Mesothelial cell of epicardium (in vitro differentiated cells): ENCODE measurements around the gene SHFL. TPM values are rescaled to one million over a fixed set of nuclear protein-coding genes. Genes with fewer than 3 reads are reported as not detected.

ENCODE experiments used
- DNase-seq, 2 experiments: peaks; one replicate each; pipeline ENCODE4 v3.0.0; 2021; ENCODE audit warnings: low spot score in 2 of 2; ENCODE audit not compliant: unreplicated experiment in 2 of 2
- H3K27ac Mint-ChIP-seq: 2 replicates; pipeline ENCODE4 v1.8.0; 2021; ENCODE audit warnings: mixed read lengths
- H3K27me3 Mint-ChIP-seq: 2 replicates; pipeline ENCODE4 v1.8.0; 2021; ENCODE audit warnings: low read depth, mixed read lengths
- H3K36me3 Mint-ChIP-seq: 2 replicates; pipeline ENCODE4 v1.8.0; 2021; ENCODE audit warnings: mixed read lengths
- H3K4me1 Mint-ChIP-seq: 2 replicates; pipeline ENCODE4 v1.8.0; 2021; ENCODE audit warnings: mixed read lengths
- H3K4me3 Mint-ChIP-seq: 2 replicates; pipeline ENCODE4 v1.8.0; 2021; ENCODE audit warnings: mild to moderate bottlenecking, moderate library complexity, mixed read lengths
- H3K9me3 Mint-ChIP-seq: 2 replicates; pipeline ENCODE4 v1.8.0; 2021; ENCODE audit warnings: mixed read lengths
- total RNA-seq: library from RNA; stranded (reverse); gene quantifications from 3 replicates; pipeline ENCODE4 v1.2.1, GENCODE V29; 2021
- TF ChIP-seq, protein P1 (sequence below): fragments of 200-600 bp; sonication (generic); IDR thresholded peaks from one replicate; pipeline ENCODE4 v1.5.0; 2021; ENCODE audit warnings: antibody characterized with exemption; ENCODE audit not compliant: unreplicated experiment

Gene SHFL
- total RNA-seq, 1 donor from 2014 or later = 34.6 TPM

DNA sequence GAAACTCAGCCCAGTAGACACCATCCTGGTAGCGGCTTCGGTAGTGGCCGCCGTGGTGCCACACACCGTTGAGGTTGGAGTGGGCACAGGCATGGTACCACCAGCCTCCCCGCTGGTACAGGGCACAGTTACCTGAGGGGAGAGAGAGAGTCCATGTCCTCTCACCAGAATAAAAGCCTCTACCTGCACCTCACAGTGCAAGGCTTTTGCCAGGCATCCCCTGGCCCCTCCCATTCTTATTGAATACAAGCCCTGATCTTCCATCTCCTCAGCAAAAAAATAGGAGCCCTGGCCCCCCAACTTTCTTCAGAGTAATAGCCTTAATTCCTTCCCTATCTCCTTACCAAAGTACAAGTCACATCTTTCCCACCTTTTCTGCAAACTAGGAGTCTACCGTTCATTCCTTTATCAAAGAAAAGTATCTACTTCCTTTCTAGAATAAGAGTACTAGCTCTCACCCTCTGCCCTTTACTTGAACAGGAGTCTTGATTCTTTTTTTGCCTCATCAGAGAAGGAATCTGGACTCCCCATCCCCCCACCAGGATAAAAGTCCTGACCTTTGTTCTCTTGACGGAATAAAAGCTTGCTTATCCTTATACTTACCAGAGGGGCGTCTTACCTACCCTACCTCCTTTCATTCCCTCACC is 6.7 kb downstream of the SHFL start:
- no peak for DNase-seq
- Mint-ChIP-seq H3K27ac (no peak overlapping the region), H3K27me3 (peaks cover 11% of the 10 kb centered on the region), H3K4me3 (no peak overlapping the region), H3K36me3 (peaks cover 21% of the 10 kb centered on the region), H3K9me3 (peaks cover 5% of the 10 kb centered on the region), H3K4me1 (no peaks in the 10 kb centered on the region)
- TF ChIP-seq, protein P1, sequence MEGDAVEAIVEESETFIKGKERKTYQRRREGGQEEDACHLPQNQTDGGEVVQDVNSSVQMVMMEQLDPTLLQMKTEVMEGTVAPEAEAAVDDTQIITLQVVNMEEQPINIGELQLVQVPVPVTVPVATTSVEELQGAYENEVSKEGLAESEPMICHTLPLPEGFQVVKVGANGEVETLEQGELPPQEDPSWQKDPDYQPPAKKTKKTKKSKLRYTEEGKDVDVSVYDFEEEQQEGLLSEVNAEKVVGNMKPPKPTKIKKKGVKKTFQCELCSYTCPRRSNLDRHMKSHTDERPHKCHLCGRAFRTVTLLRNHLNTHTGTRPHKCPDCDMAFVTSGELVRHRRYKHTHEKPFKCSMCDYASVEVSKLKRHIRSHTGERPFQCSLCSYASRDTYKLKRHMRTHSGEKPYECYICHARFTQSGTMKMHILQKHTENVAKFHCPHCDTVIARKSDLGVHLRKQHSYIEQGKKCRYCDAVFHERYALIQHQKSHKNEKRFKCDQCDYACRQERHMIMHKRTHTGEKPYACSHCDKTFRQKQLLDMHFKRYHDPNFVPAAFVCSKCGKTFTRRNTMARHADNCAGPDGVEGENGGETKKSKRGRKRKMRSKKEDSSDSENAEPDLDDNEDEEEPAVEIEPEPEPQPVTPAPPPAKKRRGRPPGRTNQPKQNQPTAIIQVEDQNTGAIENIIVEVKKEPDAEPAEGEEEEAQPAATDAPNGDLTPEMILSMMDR = no peak

DNA sequence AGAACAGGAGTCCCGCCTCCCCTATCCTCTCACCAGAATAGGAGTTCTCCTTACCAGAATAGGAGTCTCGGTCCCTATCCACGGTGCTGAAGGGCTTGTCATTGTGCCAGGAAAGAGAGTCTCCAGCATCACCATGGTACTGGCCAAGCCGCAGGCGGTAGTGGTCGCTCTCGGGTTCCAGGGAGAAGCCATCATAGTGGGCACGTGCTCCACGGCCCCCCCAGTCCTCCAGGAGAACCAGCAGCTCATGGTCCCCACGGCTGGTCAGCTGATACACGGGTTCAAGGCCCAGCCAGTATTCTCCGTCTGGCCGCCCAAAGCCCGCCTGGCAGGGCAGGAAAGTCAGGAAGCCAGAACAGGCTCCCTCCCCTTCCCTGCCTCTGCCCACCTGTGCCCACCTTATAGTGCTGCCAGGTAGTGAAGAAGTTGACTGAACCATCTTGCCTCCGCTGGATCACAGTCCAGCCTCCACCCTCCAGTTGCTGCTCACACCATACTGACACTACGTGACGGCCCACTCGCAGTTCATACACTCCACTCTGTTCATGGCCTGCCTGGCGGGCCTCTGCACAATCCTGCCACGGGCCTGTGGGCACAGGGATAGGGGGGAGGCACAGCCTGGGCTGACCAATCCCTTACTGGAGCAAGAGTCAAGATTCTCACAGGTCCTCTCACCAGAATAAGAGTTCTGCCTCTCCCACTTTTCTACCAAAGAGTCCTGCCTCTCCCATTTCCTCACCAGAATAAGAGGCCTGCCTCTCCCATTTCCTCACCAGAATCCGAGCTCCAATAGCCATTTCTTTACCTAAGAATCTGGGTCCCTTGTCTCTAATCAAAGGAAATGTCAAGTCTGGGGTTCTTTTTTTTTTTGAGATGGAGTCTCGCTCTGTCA is 7.4 kb downstream of the SHFL start:
- peaks cover 11% of the 10 kb centered on the region for H3K27me3 Mint-ChIP-seq
- no peak for DNase-seq
- peaks cover 5% of the 10 kb centered on the region for H3K9me3 Mint-ChIP-seq
- no peak overlapping the region for H3K27ac Mint-ChIP-seq
- TF ChIP-seq, protein P1 = no peak
- no peaks in the 10 kb centered on the region for H3K4me1 Mint-ChIP-seq
- no peak overlapping the region for H3K4me3 Mint-ChIP-seq
- H3K36me3 Mint-ChIP-seq = peaks cover 21% of the 10 kb centered on the region

DNA sequence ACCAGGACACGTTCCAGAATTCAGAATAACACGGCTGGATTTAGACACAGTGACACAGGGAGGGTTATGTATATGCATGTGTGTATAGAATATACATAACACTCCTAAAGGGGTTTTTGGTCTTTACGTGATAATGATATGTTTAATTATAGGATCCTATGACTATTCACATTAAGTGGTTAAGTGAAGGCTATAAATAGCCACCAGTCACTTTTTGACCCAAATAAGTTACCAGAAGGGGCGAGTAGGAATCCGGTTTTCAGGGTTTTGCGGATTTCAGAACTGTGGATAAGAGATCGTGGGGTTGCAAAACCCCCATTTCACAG is 9.5 kb downstream of the SHFL start:
- TF ChIP-seq, protein P1 = no peak
- Mint-ChIP-seq H3K9me3 (peaks cover 5% of the 10 kb centered on the region), H3K36me3 (peaks cover 12% of the 10 kb centered on the region), H3K4me3 (no peak overlapping the region), H3K4me1 (peaks cover 4% of the 10 kb centered on the region), H3K27me3 (peaks cover 22% of the 10 kb centered on the region), H3K27ac (no peak overlapping the region)
- DNase-seq = no peak

DNA sequence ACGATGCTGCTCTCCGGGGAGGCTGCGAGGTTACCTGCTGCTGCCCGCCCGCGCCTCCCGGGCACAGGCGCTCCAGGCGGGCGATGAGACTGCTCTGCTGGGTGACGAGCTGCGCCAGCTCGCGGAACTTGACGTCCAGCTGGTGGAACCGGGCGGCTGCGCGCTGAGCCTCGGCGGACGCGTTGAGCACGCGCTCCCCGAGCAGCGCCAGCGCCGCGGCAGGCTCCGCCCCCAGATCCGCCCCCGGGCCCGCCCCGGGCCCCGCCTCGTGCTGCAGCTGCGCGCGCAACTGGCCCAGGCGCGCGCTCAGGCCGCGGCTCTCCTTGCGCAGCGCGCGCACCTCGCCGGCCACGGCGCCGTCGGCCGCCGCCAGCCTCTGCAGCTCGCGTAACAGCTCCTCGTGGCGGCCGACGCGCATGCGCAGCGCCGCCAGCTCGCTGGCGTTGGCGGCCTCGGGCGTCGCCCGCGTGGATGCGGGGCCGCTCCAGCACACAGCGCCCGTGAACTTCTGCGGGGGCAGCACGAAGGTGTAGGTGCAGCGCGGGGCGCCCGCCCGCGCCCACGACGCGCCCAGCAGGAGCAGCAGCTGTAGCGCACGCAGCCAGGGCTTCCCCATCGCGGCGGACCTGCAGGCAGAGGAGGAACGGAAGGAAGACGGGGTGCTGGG is 10.0 kb downstream of the SHFL start:
- H3K36me3 Mint-ChIP-seq = peaks cover 12% of the 10 kb centered on the region
- H3K4me3 Mint-ChIP-seq = no peak overlapping the region
- H3K4me1 Mint-ChIP-seq = peaks cover 4% of the 10 kb centered on the region
- TF ChIP-seq, protein P1 = no peak
- DNase-seq = peak; percentile 85 to 92
- peaks cover 5% of the 10 kb centered on the region for H3K9me3 Mint-ChIP-seq
- peaks cover 22% of the 10 kb centered on the region for H3K27me3 Mint-ChIP-seq
- H3K27ac Mint-ChIP-seq = no peak overlapping the region

DNA sequence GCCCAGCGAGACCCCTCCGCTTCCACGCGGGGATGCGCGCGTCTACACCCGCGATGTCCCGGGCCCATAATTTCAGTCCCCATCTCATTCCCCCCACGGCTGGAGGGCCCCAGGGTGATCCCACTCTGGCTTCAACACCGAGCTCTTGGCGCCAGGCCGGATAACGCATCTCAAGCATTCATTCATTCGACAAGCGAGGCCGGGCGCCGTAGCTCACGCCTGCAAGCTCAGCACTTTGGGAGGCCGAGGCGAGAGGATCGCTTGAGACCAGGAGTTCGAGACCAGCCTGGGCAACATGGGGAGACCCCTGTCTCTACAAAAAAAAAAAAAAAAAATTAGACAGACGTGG is 10.5 kb downstream of the SHFL start:
- H3K36me3 Mint-ChIP-seq = peaks cover 10% of the 10 kb centered on the region
- DNase-seq = no peak
- H3K27ac Mint-ChIP-seq = no peak overlapping the region
- TF ChIP-seq, protein P1 = no peak
- H3K27me3 Mint-ChIP-seq = peaks cover 22% of the 10 kb centered on the region
- no peak overlapping the region for H3K4me3 Mint-ChIP-seq
- peaks cover 5% of the 10 kb centered on the region for H3K9me3 Mint-ChIP-seq
- peaks cover 4% of the 10 kb centered on the region for H3K4me1 Mint-ChIP-seq
